Heart right ventricle (tissue), 16 donors: Measurements from ENCODE around the gene CCDC197. TPM values are rescaled to one million over a fixed set of nuclear protein-coding genes. Genes with fewer than 3 reads are reported as not detected.

ENCODE experiments used
- ATAC-seq, 8 donors: fragments of 200-7000 bp; cut with Tn5 transposase; one replicate each; pipeline ENCODE4 v1.9.1; 2020; ENCODE audit warnings: mild to moderate bottlenecking in 8 of 8, moderate library complexity in 8 of 8, moderate number of reproducible peaks in 1 of 8
- DNase-seq, 2 donors: peaks; one replicate each; pipeline ENCODE4 v3.0.0-alpha.2; 2020
- H3K27ac ChIP-seq, 10 donors: fragments of 200-600 bp; sonication (generic) in 2 of 10; one replicate each; pipeline versions ENCODE4 v1.5.0 to v1.8.0; 2020 to 2022; ENCODE audit warnings: mild to moderate bottlenecking in 3 of 10
- H3K27me3 ChIP-seq, 7 donors: fragments of 200-600 bp; one replicate each; pipeline ENCODE4 v1.8.0; 2021 to 2022; ENCODE audit warnings: mild to moderate bottlenecking in 2 of 7
- H3K36me3 ChIP-seq, 9 donors: fragments of 200-600 bp; sonication (generic) in 1 of 9; one replicate each; pipeline versions ENCODE4 v1.5.0 to v1.8.0; 2020 to 2022; ENCODE audit warnings: mild to moderate bottlenecking in 2 of 9
- H3K4me1 ChIP-seq, 9 donors: fragments of 200-600 bp; sonication (generic) in 1 of 9; one replicate each; pipeline versions ENCODE4 v1.5.0 to v1.8.0; 2020 to 2022; ENCODE audit warnings: mild to moderate bottlenecking in 4 of 9
- H3K4me3 ChIP-seq, 10 donors: fragments of 200-600 bp; sonication (generic) in 2 of 10; one replicate each; pipeline versions ENCODE4 v1.5.0 to v1.8.0; 2020 to 2022; ENCODE audit warnings: mild to moderate bottlenecking in 7 of 10, moderate library complexity in 2 of 10
- H3K9me3 ChIP-seq, 11 donors: fragments of 200-600 bp in 10 of 11; sonication (generic) in 2 of 11; one replicate each; pipeline versions ENCODE4 v1.5.0 to v1.8.0; 2013 to 2022; ENCODE audit warnings: mild to moderate bottlenecking in 2 of 11, control low read depth in 1 of 11, moderate library complexity in 1 of 11
- CTCF ChIP-seq, 9 donors: fragments of 200-600 bp; sonication (generic) in 2 of 9; IDR thresholded peaks; one replicate each; pipeline versions ENCODE4 v1.5.0 to v1.8.0; 2021 to 2022; ENCODE audit warnings: antibody characterized with exemption in 9 of 9, mild to moderate bottlenecking in 5 of 9, moderate library complexity in 1 of 9
- WGBS, 2 donors: extraction: QIAGEN DNeasy Blood & Tissue Kit; methylation state at CpG; one replicate each; pipeline ENCODE4 v1.1.7; 2013; ENCODE audit warnings: inconsistent platforms in 1 of 2; 5-methylcytosine and 5-hydroxymethylcytosine counted together
- intact Hi-C, 10 donors: fragments of 100-400 bp; cut with DNase I; formaldehyde crosslinking; loops; one replicate each; pipeline versions ENCODE4 v1.11.1 to v1.14.2; 2022
- polyA plus RNA-seq, 2 donors: library from polyadenylated mRNA; stranded (reverse); fragments of 200-250 nt; gene quantifications; one replicate each; pipeline ENCODE4 v1.2.3, GENCODE V29; 2013
- total RNA-seq, 10 donors: library from RNA; stranded (reverse); fragmentation: NEBNext Ultra II Directional in 3 of 10; extraction: Animal tissue kit (Norgen Biotek cat#: 25700) in 3 of 10; gene quantifications; one replicate each; pipeline versions ENCODE4 v1.2.1 to v1.2.4, GENCODE V29; 2021 to 2023
- donor health status: Arrhythmogenic right ventricular cardiomyopathy.
- donor health status: ischemic (EF 13 %, LVEDD 7.1; RV severe dilation, severe dysfunction).
- donor health status: healthy with polysubstance abuse.
- donor health status: DM: no; HTN: yes; CAD: no.
- donor health status: DM: no; HTN: no; CAD: no.
- donor health status: ischemic (EF 25% LVEDD 6.9; RV normal size, moderate dysfunction).
- donor health status: ischemic (EF 25% LVEDD 5.7; RV mildly dilated, moderate dysfunction).
- donor health status: healthy.
- donor health status: DM: yes; HTN: yes; CAD: no.
- donor health status: Ischemic cardiomyopathy.
- donor health status: ischemic (EF 35%, LVEDD 5.7; RV mildly dilated, moderate dysfunction).
- donor health status: nonischemic (EF 11% LVEDD 7.7; RV severe dilation, severe dysfunction).
- donor health status: DM: yes; HTN: yes; CAD: no.
- donor health status: PGD.
- donor health status: ischemic (EF 29% LVEDD 5.4; RV normal size, mild dysfunction).
- donor health status: nonischemic (EF 23%, LVEDD 6.1; RV moderate dilation, normal function).

The CCDC197 gene
- total and polyA plus RNA-seq, 12 donors: 0.40 to 1.6 (median 0.86) TPM; not detected in 2

- H3K27ac ChIP-seq: peak overlapping the region in 3 of 10 donors; percentile 26 to 51 (median 48)
- no peak for ATAC-seq
Observed at GRCh38 chr14:94052199-94052598, 55.1 kb downstream of the CCDC197 start.

GRCh38 chr14:94052662-94053061 lies 55.6 kb downstream of the CCDC197 start:
- intact Hi-C loops: loop anchor here in 2 of 10 donors (5.0 kb wide), 1 partner anchor 85 kb away; no protein-coding TSS in a partner anchor

More at GRCh38 chr14:94052199-94052598, 55.1 kb downstream of the CCDC197 start:
- Histone ChIP-seq H3K36me3 (peaks cover 0 to 100% (median 77%) of the 10 kb centered on the region in 9 donors), H3K4me3 (no peak overlapping the region), H3K4me1 (peaks cover 3 to 49% (median 26%) of the 10 kb centered on the region in 9 donors), H3K9me3 (no peaks in the 10 kb centered on the region), H3K27me3 (no peaks in the 10 kb centered on the region)
- no peak for DNase-seq
- WGBS, 2 donors: 91 to 93% methylated on average over 1 of the region's 1 CpG
- intact Hi-C loops: loop anchor here in 2 of 10 donors (5.0 kb wide), 1 partner anchor 85 kb away; no protein-coding TSS in a partner anchor
- no peak for TF ChIP-seq CTCF (IDR thresholded peaks at IDR 0.05)

GRCh38 chr14:94054401-94054800 lies 57.3 kb downstream of the CCDC197 start:
- no peak for TF ChIP-seq CTCF (IDR thresholded peaks at IDR 0.05)
- no peak overlapping the region for H3K27ac ChIP-seq
- H3K4me1 ChIP-seq: peaks cover 3 to 54% (median 28%) of the 10 kb centered on the region in 9 donors
- DNase-seq (no peak), ATAC-seq (no peak)
- 96 to 97% methylated on average over 1 of the region's 1 CpG for WGBS, 2 donors
- H3K9me3 ChIP-seq: no peaks in the 10 kb centered on the region
- peaks cover 0 to 100% (median 74%) of the 10 kb centered on the region in 9 donors for H3K36me3 ChIP-seq
- H3K27me3 ChIP-seq: no peaks in the 10 kb centered on the region
- H3K4me3 ChIP-seq: no peak overlapping the region
- intact Hi-C loops: loop anchor here in 2 of 10 donors (5.0 kb wide), 1 partner anchor 83 kb away; no protein-coding TSS in a partner anchor

More at GRCh38 chr14:94052662-94053061, 55.6 kb downstream of the CCDC197 start:
- no peak for TF ChIP-seq CTCF (IDR thresholded peaks at IDR 0.05)
- H3K27me3 ChIP-seq: no peaks in the 10 kb centered on the region
- H3K27ac ChIP-seq: no peak overlapping the region
- peaks cover 3 to 52% (median 26%) of the 10 kb centered on the region in 9 donors for H3K4me1 ChIP-seq
- H3K36me3 ChIP-seq: peaks cover 0 to 100% (median 77%) of the 10 kb centered on the region in 9 donors
- no peaks in the 10 kb centered on the region for H3K9me3 ChIP-seq
- DNase-seq: no peak
- no peak for ATAC-seq
- H3K4me3 ChIP-seq: no peak overlapping the region
- WGBS, 2 donors: 85 to 87% methylated on average over 4 of the region's 4 CpGs

GRCh38 chr14:94054936-94055335 lies 57.8 kb downstream of the CCDC197 start:
- Histone ChIP-seq H3K4me1 (peaks cover 3 to 56% (median 31%) of the 10 kb centered on the region in 9 donors), H3K9me3 (no peaks in the 10 kb centered on the region), H3K36me3 (peaks cover 0 to 100% (median 74%) of the 10 kb centered on the region in 9 donors), H3K27me3 (no peaks in the 10 kb centered on the region), H3K27ac (no peak overlapping the region), H3K4me3 (no peak overlapping the region)
- 94 to 95% methylated on average over 7 of the region's 7 CpGs for WGBS, 2 donors
- intact Hi-C loops: loop anchor here in 2 of 10 donors (5.0 kb wide), 1 partner anchor 82 kb away; no protein-coding TSS in a partner anchor
- ATAC-seq (no peak), DNase-seq (no peak)
- no peak for TF ChIP-seq CTCF (IDR thresholded peaks at IDR 0.05)
